OCI-LY3 (cell line): ENCODE results near the gene LLGL1.

ENCODE experiments used
- EZH2phosphoT487 ChIP-seq: fragments of 200-600 bp; shearing (Covaris generic); IDR thresholded peaks from 2 replicates; pipeline ENCODE4 v1.6.1; 2018; ENCODE audit warnings: antibody characterized with exemption, mixed run types, low read depth
- TF ChIP-seq, protein P1 (sequence below): fragments of 200-600, 300-600 bp; sonication (generic); IDR thresholded peaks from 2 replicates; pipeline ENCODE4 v1.5.1; 2014; ENCODE audit warnings: antibody characterized with exemption, low read length, low read depth

DNA sequence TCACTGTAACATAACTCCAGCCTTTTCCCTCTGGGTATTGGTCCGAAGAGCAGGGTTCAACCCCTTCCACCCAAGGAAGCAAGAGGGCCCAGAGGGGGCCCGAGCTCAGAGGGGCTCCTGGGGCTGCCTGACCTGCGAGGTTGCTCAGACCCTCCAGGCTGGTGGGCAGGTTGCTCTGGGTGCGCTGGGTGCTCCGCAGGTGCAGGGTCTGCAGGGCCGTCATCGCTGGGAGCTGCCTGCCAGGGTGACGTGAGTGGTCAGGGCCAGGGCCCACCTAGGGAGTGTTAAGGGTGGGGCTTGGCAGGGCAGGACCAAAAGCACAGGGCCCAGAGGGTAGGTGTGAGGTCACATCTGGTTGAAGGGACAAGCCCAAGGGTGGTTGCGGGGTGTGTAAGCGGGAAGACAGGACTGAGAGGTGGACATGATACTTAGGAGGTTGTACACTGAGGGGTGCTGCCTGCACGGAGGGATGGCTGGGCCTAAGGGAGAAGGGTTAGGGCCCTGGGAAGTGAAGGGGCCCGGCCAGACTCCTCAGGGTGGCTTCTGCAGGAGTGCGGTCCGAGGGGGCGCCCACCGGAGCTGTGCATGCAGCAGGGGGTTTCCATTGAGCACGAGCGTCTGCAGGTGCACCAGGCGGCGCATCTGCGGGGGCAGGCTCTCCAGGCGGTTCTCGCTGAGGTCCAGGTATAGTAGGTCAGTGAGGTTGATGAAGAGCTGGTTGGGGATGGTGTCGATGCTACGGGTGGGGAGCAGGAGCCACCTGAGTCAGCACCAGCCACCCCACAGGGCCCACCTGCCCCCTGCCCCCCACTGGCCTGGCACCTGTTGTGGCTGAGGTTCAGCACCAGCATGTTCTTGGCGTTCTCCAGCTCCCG is 28.7 kb downstream of the LLGL1 start:
- TF ChIP-seq, protein P1, sequence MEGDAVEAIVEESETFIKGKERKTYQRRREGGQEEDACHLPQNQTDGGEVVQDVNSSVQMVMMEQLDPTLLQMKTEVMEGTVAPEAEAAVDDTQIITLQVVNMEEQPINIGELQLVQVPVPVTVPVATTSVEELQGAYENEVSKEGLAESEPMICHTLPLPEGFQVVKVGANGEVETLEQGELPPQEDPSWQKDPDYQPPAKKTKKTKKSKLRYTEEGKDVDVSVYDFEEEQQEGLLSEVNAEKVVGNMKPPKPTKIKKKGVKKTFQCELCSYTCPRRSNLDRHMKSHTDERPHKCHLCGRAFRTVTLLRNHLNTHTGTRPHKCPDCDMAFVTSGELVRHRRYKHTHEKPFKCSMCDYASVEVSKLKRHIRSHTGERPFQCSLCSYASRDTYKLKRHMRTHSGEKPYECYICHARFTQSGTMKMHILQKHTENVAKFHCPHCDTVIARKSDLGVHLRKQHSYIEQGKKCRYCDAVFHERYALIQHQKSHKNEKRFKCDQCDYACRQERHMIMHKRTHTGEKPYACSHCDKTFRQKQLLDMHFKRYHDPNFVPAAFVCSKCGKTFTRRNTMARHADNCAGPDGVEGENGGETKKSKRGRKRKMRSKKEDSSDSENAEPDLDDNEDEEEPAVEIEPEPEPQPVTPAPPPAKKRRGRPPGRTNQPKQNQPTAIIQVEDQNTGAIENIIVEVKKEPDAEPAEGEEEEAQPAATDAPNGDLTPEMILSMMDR = no peak
- no peak for TF ChIP-seq EZH2phosphoT487
